22Rv1 (cell line): ENCODE data around the gene PDHA1.

Source experiments
- ZFX ChIP-seq: fragments of 450-650 bp; IDR thresholded peaks from 2 replicates; pipeline ENCODE4 v1.6.1; 2017; ENCODE audit warnings: antibody characterized with exemption, borderline replicate concordance
- TF ChIP-seq, protein P1 (sequence below): fragments of 450-650 bp; IDR thresholded peaks from 2 replicates; pipeline ENCODE4 v1.5.1; 2017; ENCODE audit warnings: mild to moderate bottlenecking

DNA sequence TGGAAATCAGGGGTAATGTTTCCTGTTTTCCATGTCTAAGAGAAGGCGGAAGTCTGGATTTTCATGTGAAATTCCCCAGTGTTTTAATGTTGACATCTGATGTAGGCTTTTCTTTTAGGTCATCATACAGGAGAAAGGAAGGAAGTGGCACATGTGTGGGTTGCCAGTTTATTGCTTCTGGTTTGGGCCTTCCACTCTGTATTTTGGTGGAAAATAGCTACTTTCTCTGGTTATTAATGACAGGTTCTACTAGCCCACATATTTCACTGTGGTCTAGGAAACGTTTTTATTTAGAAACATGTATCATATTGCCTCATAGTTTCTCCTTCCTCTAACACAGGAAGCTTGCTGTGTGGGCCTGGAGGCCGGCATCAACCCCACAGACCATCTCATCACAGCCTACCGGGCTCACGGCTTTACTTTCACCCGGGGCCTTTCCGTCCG lies 7.2 kb downstream of the PDHA1 start:
- TF ChIP-seq, protein P1, sequence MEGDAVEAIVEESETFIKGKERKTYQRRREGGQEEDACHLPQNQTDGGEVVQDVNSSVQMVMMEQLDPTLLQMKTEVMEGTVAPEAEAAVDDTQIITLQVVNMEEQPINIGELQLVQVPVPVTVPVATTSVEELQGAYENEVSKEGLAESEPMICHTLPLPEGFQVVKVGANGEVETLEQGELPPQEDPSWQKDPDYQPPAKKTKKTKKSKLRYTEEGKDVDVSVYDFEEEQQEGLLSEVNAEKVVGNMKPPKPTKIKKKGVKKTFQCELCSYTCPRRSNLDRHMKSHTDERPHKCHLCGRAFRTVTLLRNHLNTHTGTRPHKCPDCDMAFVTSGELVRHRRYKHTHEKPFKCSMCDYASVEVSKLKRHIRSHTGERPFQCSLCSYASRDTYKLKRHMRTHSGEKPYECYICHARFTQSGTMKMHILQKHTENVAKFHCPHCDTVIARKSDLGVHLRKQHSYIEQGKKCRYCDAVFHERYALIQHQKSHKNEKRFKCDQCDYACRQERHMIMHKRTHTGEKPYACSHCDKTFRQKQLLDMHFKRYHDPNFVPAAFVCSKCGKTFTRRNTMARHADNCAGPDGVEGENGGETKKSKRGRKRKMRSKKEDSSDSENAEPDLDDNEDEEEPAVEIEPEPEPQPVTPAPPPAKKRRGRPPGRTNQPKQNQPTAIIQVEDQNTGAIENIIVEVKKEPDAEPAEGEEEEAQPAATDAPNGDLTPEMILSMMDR: no peak
- TF ChIP-seq ZFX: no peak
